GM18868 (cell line): ENCODE measurements around the gene ELP4.

Source experiments
- ATAC-seq: cut with Tn5 transposase; IDR thresholded peaks from one replicate; pipeline ENCODE4 v1.9.1; 2021; ENCODE audit warnings: mild to moderate bottlenecking, moderate library complexity; ENCODE audit not compliant: unreplicated experiment

Gene ELP4

GRCh38 chr11:31768749-31769640, 259.4 kb downstream of the ELP4 start:
- ATAC-seq, result no peak

- no peak for ATAC-seq
These were observed 260.6 kb downstream of the ELP4 start for GRCh38 chr11:31770011-31770700.

- ATAC-seq, result no peak
These were observed 262.8 kb downstream of the ELP4 start for GRCh38 chr11:31772412-31772811.

- no peak for ATAC-seq
These were observed 269.8 kb downstream of the ELP4 start for GRCh38 chr11:31779374-31779791.

- no peak for ATAC-seq
These were observed 270.5 kb downstream of the ELP4 start for GRCh38 chr11:31780078-31780477.

- no peak for ATAC-seq
These were observed 271.0 kb downstream of the ELP4 start for GRCh38 chr11:31780480-31780971.

GRCh38 chr11:31782257-31782656, 272.7 kb downstream of the ELP4 start:
- no peak for ATAC-seq

- no peak for ATAC-seq
These were observed 273.7 kb downstream of the ELP4 start for GRCh38 chr11:31783252-31783651.

- ATAC-seq, result no peak
These were observed 275.0 kb downstream of the ELP4 start for GRCh38 chr11:31784611-31785010.

- ATAC-seq, result no peak
These were observed 277.6 kb downstream of the ELP4 start for GRCh38 chr11:31786996-31787685.

GRCh38 chr11:31788085-31788484, 278.5 kb downstream of the ELP4 start:
- no peak for ATAC-seq

GRCh38 chr11:31790649-31791048, 281.1 kb downstream of the ELP4 start:
- ATAC-seq, result no peak

GRCh38 chr11:31792036-31792435, 282.5 kb downstream of the ELP4 start:
- no peak for ATAC-seq

- ATAC-seq, result no peak
These were observed 282.9 kb downstream of the ELP4 start for GRCh38 chr11:31792456-31792855.

- ATAC-seq, result no peak
These were observed 283.7 kb downstream of the ELP4 start for GRCh38 chr11:31793264-31793663.

- ATAC-seq, result no peak
These were observed 285.0 kb downstream of the ELP4 start for GRCh38 chr11:31794548-31794947.

GRCh38 chr11:31795706-31796498, 286.3 kb downstream of the ELP4 start:
- no peak for ATAC-seq

- no peak for ATAC-seq
These were observed 287.1 kb downstream of the ELP4 start for GRCh38 chr11:31796499-31797189.

- ATAC-seq, result no peak
These were observed 287.9 kb downstream of the ELP4 start for GRCh38 chr11:31797190-31798056.
